HG02840 (cell line): ENCODE data around the gene FBLN1.

Experiments
- ATAC-seq: cut with Tn5 transposase; IDR thresholded peaks from one replicate; pipeline ENCODE4 v1.9.1; 2021; ENCODE audit warnings: mild to moderate bottlenecking, moderate library complexity, moderate number of reproducible peaks; ENCODE audit not compliant: unreplicated experiment, low FRiP score

Gene FBLN1

GRCh38 chr22:45649809-45650208, 147.1 kb downstream of the FBLN1 start:
- ATAC-seq: no peak

GRCh38 chr22:45650721-45651120, 148.0 kb downstream of the FBLN1 start:
- ATAC-seq: no peak
